H9 (cell line): ENCODE data around the gene TBC1D10B. TPM values are rescaled to one million over a fixed set of nuclear protein-coding genes. Genes with fewer than 3 reads are reported as not detected.

Source experiments
- DNase-seq: peaks from one replicate; pipeline ENCODE4 v3.0.0-alpha.2; 2017
- H2AFZ ChIP-seq: one replicate; pipeline ENCODE4 v1.6.1; 2013; ENCODE audit warnings: mild to moderate bottlenecking, low read length, control low read depth, moderate library complexity
- H2AK5ac ChIP-seq: 2 replicates; pipeline ENCODE4 v1.6.1; 2013; ENCODE audit warnings: low read length, control low read depth, mixed read lengths; ENCODE audit not compliant: insufficient read length
- H2BK120ac ChIP-seq: one replicate; pipeline ENCODE4 v1.6.1; 2013; ENCODE audit warnings: low read depth, mild to moderate bottlenecking, low read length, control low read depth, inconsistent platforms; ENCODE audit not compliant: poor library complexity, severe bottlenecking
- H2BK12ac ChIP-seq: 2 replicates; pipeline ENCODE4 v1.6.1; 2013; ENCODE audit warnings: low read length, control low read depth, mixed read lengths, low read depth; ENCODE audit not compliant: insufficient read length
- H2BK15ac ChIP-seq: 2 replicates; pipeline ENCODE4 v1.6.1; 2013; ENCODE audit warnings: low read depth, low read length, control low read depth
- H2BK20ac ChIP-seq: one replicate; pipeline ENCODE4 v1.6.1; 2013; ENCODE audit warnings: low read depth, mild to moderate bottlenecking, low read length, control low read depth, inconsistent platforms; ENCODE audit not compliant: poor library complexity, severe bottlenecking
- H2BK5ac ChIP-seq: 2 replicates; pipeline ENCODE4 v1.6.1; 2013; ENCODE audit warnings: low read length, control low read depth, mixed read lengths; ENCODE audit not compliant: insufficient read length
- H3K14ac ChIP-seq: 2 replicates; pipeline ENCODE4 v1.6.1; 2013; ENCODE audit warnings: low read length, control low read depth; ENCODE audit not compliant: insufficient read depth
- H3K18ac ChIP-seq: 2 replicates; pipeline ENCODE4 v1.6.1; 2013; ENCODE audit warnings: low read depth, mild to moderate bottlenecking, mixed read lengths, low read length, control low read depth; ENCODE audit not compliant: insufficient read length
- H3K23ac ChIP-seq: 2 replicates; pipeline ENCODE4 v1.6.1; 2013; ENCODE audit warnings: low read length, control low read depth, mixed read lengths, low read depth; ENCODE audit not compliant: insufficient read length
- H3K23me2 ChIP-seq: 2 replicates; pipeline ENCODE4 v1.6.1; 2013; ENCODE audit warnings: low read depth, mild to moderate bottlenecking, mixed read lengths, low read length, control low read depth; ENCODE audit not compliant: insufficient read length, poor library complexity, severe bottlenecking
- H3K27ac ChIP-seq: 2 replicates; pipeline ENCODE4 v1.5.1; 2013; ENCODE audit warnings: low read length, control low read depth, mixed read lengths, low read depth; ENCODE audit not compliant: insufficient read length
- H3K27me3 ChIP-seq: 2 replicates; pipeline ENCODE4 v1.6.1; 2013; ENCODE audit warnings: low read length, control low read depth, inconsistent platforms; ENCODE audit not compliant: insufficient read depth
- H3K4ac ChIP-seq: 2 replicates; pipeline ENCODE4 v1.6.1; 2013; ENCODE audit warnings: low read depth, mild to moderate bottlenecking, control low read depth, inconsistent platforms, low read length, moderate library complexity
- H3K4me1 ChIP-seq: 2 replicates; pipeline ENCODE4 v1.6.1; 2013; ENCODE audit warnings: low read length, control low read depth, inconsistent platforms; ENCODE audit not compliant: insufficient read depth
- H3K4me2 ChIP-seq: 2 replicates; pipeline ENCODE4 v1.6.1; 2013; ENCODE audit warnings: low read length, control low read depth, mixed read lengths; ENCODE audit not compliant: insufficient read length, insufficient read depth
- H3K56ac ChIP-seq: 2 replicates; pipeline ENCODE4 v1.6.1; 2013; ENCODE audit warnings: low read depth, mild to moderate bottlenecking, mixed read lengths, low read length, control low read depth; ENCODE audit not compliant: insufficient read length
- H3K79me1 ChIP-seq: 2 replicates; pipeline ENCODE4 v1.6.1; 2013; ENCODE audit warnings: low read depth, mild to moderate bottlenecking, moderate library complexity, low read length, control low read depth, inconsistent platforms; ENCODE audit not compliant: insufficient read depth, poor library complexity, severe bottlenecking
- H3K79me2 ChIP-seq: 2 replicates; pipeline ENCODE4 v1.6.1; 2013; ENCODE audit warnings: low read length, control low read depth, inconsistent platforms; ENCODE audit not compliant: insufficient read depth
- H3K9ac ChIP-seq: 2 replicates; pipeline ENCODE4 v1.6.1; 2013; ENCODE audit warnings: low read length, control low read depth, mixed read lengths; ENCODE audit not compliant: insufficient read length; ENCODE audit errors: extremely low read depth
- H3K9me3 ChIP-seq: one replicate; pipeline ENCODE4 v1.6.1; 2013; ENCODE audit warnings: low read depth, low read length, inconsistent platforms; ENCODE audit not compliant: control insufficient read depth
- H3T11ph ChIP-seq: one replicate; pipeline ENCODE4 v1.6.1; 2013; ENCODE audit warnings: mild to moderate bottlenecking, low read length, control low read depth, inconsistent platforms
- H4K20me1 ChIP-seq: one replicate; pipeline ENCODE4 v1.6.1; 2013; ENCODE audit not compliant: control insufficient read depth, insufficient read length, insufficient read depth
- H4K5ac ChIP-seq: 2 replicates; pipeline ENCODE4 v1.6.1; 2013; ENCODE audit warnings: low read depth, mild to moderate bottlenecking, mixed read lengths, low read length, control low read depth; ENCODE audit not compliant: insufficient read length
- H4K8ac ChIP-seq: replicated peaks from 2 replicates; pipeline ENCODE4 v1.6.1; 2013; ENCODE audit warnings: low read length, control low read depth, mixed read lengths, low read depth; ENCODE audit not compliant: insufficient read length
- H4K91ac ChIP-seq: 2 replicates; pipeline ENCODE4 v1.6.1; 2013; ENCODE audit warnings: low read depth, mild to moderate bottlenecking, moderate library complexity, mixed read lengths, low read length, control low read depth; ENCODE audit not compliant: insufficient read length
- H3K27ac Mint-ChIP-seq, 3 experiments: 2 replicates in 2 of 3; 3 replicates in 1 of 3; pipeline ENCODE4 v1.8.0; 2020 to 2021; ENCODE audit warnings: mixed read lengths in 3 of 3, mild to moderate bottlenecking in 1 of 3, moderate library complexity in 1 of 3
- H3K27me3 Mint-ChIP-seq: 2 replicates; pipeline ENCODE4 v1.8.0; 2021; ENCODE audit warnings: low read depth, mild to moderate bottlenecking, moderate library complexity, mixed read lengths
- H3K36me3 Mint-ChIP-seq, 3 experiments: 2 replicates in 2 of 3; 3 replicates in 1 of 3; pipeline ENCODE4 v1.8.0; 2020 to 2021; ENCODE audit warnings: low read depth in 3 of 3, mixed read lengths in 3 of 3; ENCODE audit not compliant: insufficient read depth in 1 of 3
- H3K4me1 Mint-ChIP-seq, 2 experiments: 2 replicates each; pipeline ENCODE4 v1.8.0; 2020; ENCODE audit warnings: mixed read lengths in 2 of 2
- H3K4me3 Mint-ChIP-seq, 2 experiments: 2 replicates in 1 of 2; 3 replicates in 1 of 2; pipeline ENCODE4 v1.8.0; 2020 to 2021; ENCODE audit warnings: mild to moderate bottlenecking in 2 of 2, mixed read lengths in 2 of 2, moderate library complexity in 1 of 2
- H3K9me3 Mint-ChIP-seq, 2 experiments: 2 replicates in 1 of 2; 3 replicates in 1 of 2; pipeline ENCODE4 v1.8.0; 2020; ENCODE audit warnings: mild to moderate bottlenecking in 2 of 2, mixed read lengths in 2 of 2, moderate library complexity in 1 of 2
- CTCF ChIP-seq: fragments of 200-600 bp; sonication (generic); conservative IDR thresholded peaks from 3 replicates; pipeline ENCODE4 v1.8.0; 2021; ENCODE audit warnings: antibody characterized with exemption, mild to moderate bottlenecking
- WGBS: extraction: QIAGEN DNeasy Blood & Tissue Kit; methylation state at CpG from one replicate; pipeline ENCODE4 v1.1.7; 2013; ENCODE audit warnings: missing lambda C conversion rate, low lambda C conversion rate, mixed read lengths; ENCODE audit not compliant: insufficient read length; ENCODE audit errors: extremely low coverage; 5-methylcytosine and 5-hydroxymethylcytosine counted together
- total RNA-seq: library from RNA; stranded (reverse); gene quantifications from 2 replicates; pipeline ENCODE4 v1.2.1, GENCODE V29; 2021

TBC1D10B gene
- total RNA-seq, 1 experiment from 2014 or later: 25.6 TPM

GRCh38 chr16:30358577-30358936, 11.7 kb downstream of the TBC1D10B start:
- H3T11ph ChIP-seq: no peak overlapping the region
- H3K4me2 ChIP-seq: no peak overlapping the region
- H3K23me2 ChIP-seq: peaks cover 13% of the 10 kb centered on the region
- Mint-ChIP-seq H3K27me3 (no peaks in the 10 kb centered on the region), H3K36me3 (peaks cover 17 to 54% (median 45%) of the 10 kb centered on the region in 3 experiments), H3K27ac (no peak overlapping the region), H3K4me3 (no peak overlapping the region), H3K4me1 (peaks cover 23 to 36% of the 10 kb centered on the region in 2 experiments), H3K9me3 (0 out of 5 replicates have a peak, but pooled peaks cover 0 to 2% of the 10 kb centered on the region in 2 experiments)
- H3K4ac ChIP-seq: no peak overlapping the region
- H2BK15ac ChIP-seq: no peak overlapping the region
- H3K27ac ChIP-seq: no peak overlapping the region
- no peak overlapping the region for H2AK5ac ChIP-seq
- H4K5ac ChIP-seq: no peak overlapping the region
- no peak overlapping the region for H2BK12ac ChIP-seq
- TF ChIP-seq CTCF: no peak
- no peak overlapping the region for H2BK120ac ChIP-seq
- H3K56ac ChIP-seq: no peak overlapping the region
- no peak for DNase-seq
- H3K9ac ChIP-seq: no peak overlapping the region
- no peak overlapping the region for H2AFZ ChIP-seq
- H3K27me3 ChIP-seq: no peaks in the 10 kb centered on the region
- WGBS: no CpG with 5 or more reads among the region's 9 CpGs
- no peak overlapping the region for H3K14ac ChIP-seq
- no peaks in the 10 kb centered on the region for H3K9me3 ChIP-seq
- no peaks in the 10 kb centered on the region for H4K20me1 ChIP-seq
- H3K4me1 ChIP-seq: no peaks in the 10 kb centered on the region
- no peak overlapping the region for H2BK5ac ChIP-seq
- peaks cover 3% of the 10 kb centered on the region; the same call in 1 of the 2 replicates for H3K79me2 ChIP-seq
- no peak overlapping the region for H2BK20ac ChIP-seq
- no peak overlapping the region for H4K91ac ChIP-seq
- no peak overlapping the region for H3K18ac ChIP-seq
- no peak overlapping the region for H4K8ac ChIP-seq
- no peak overlapping the region for H3K23ac ChIP-seq
- H3K79me1 ChIP-seq: peaks cover 6% of the 10 kb centered on the region
